Loucy (cell line): ENCODE data around the gene IL11RA.

Experiments
- CTCF ChIP-seq: fragments of 200-600 bp; sonication (generic); conservative IDR thresholded peaks from 2 replicates; pipeline ENCODE4 v1.5.1; 2014; ENCODE audit warnings: mild to moderate bottlenecking, antibody characterized with exemption, low read length
- EZH2phosphoT487 ChIP-seq: fragments of 200-600 bp; IDR thresholded peaks from 2 replicates; pipeline ENCODE4 v1.6.1; 2018; ENCODE audit warnings: antibody characterized with exemption, mild to moderate bottlenecking, moderate library complexity, borderline replicate concordance

- TF ChIP-seq CTCF: no peak
- TF ChIP-seq EZH2phosphoT487: no peak
These were observed 21.4 kb upstream of the IL11RA start for GRCh38 chr9:34630402-34631154.
